ENCODE measurements around the gene FERD3L.

DNA sequence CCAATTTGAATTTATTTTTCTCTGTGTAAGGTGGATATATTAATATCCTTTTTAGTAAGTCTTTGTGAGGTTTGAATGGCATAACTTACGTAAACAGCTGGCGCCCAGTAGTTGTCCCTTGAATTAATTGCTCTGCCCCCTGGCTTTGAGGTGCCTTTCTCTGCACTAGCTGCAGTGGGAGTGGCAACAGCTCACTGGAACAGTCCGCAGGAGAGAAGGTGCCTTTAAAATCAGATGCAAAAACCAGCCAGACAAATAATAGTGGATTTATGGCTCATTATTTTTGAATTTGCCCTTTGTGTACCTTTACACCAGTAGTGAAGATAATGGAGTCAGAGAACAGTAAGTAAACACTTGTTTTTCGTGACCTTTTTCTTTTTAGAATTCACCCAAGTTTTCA, 11.8 kb downstream of the FERD3L start:
- TF ChIP-seq, protein P1, sequence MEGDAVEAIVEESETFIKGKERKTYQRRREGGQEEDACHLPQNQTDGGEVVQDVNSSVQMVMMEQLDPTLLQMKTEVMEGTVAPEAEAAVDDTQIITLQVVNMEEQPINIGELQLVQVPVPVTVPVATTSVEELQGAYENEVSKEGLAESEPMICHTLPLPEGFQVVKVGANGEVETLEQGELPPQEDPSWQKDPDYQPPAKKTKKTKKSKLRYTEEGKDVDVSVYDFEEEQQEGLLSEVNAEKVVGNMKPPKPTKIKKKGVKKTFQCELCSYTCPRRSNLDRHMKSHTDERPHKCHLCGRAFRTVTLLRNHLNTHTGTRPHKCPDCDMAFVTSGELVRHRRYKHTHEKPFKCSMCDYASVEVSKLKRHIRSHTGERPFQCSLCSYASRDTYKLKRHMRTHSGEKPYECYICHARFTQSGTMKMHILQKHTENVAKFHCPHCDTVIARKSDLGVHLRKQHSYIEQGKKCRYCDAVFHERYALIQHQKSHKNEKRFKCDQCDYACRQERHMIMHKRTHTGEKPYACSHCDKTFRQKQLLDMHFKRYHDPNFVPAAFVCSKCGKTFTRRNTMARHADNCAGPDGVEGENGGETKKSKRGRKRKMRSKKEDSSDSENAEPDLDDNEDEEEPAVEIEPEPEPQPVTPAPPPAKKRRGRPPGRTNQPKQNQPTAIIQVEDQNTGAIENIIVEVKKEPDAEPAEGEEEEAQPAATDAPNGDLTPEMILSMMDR (IDR thresholded peaks at IDR 0.05; ENCODE audit: control extremely low read depth in 1 of 3, insufficient read depth in 1 of 3, low read depth in 1 of 3, low read length in 3 of 3), result peak in 1 of 3 experiments; percentile 10; a peak in 1 of 4 replicates
- TF ChIP-seq RAD21 (IDR thresholded peaks at IDR 0.05 in 1 of 2, conservative IDR thresholded peaks at IDR 0.05 in 1 of 2; ENCODE audit: low read depth in 2 of 2, low read length in 2 of 2) (no peak), MAFK (IDR thresholded peaks at IDR 0.05; ENCODE audit: low read depth, low read length) (no peak), POLR2A (IDR thresholded peaks at IDR 0.05; ENCODE audit: control extremely low read depth in 1 of 2, low read depth in 2 of 2, low read length in 2 of 2) (no peak), SAP30 (IDR thresholded peaks at IDR 0.05; ENCODE audit: insufficient read depth, insufficient replicate concordance, low read length) (no peak), EGR1 (IDR thresholded peaks at IDR 0.05; ENCODE audit: borderline replicate concordance, low read depth, low read length) (no peak), EZH2 (IDR thresholded peaks at IDR 0.05; ENCODE audit: low read depth, low read length, severe bottlenecking) (no peak), POLR2AphosphoS5 (IDR thresholded peaks at IDR 0.05; ENCODE audit: low read depth, low read length) (no peak), JUN (IDR thresholded peaks at IDR 0.05; ENCODE audit: low read depth, low read length) (no peak), BRCA1 (IDR thresholded peaks at IDR 0.05; ENCODE audit: low read depth, low read length) (no peak), GTF2F1 (IDR thresholded peaks at IDR 0.05; ENCODE audit: borderline replicate concordance, low read depth, low read length) (no peak)
- TF ChIP-seq, protein P2, sequence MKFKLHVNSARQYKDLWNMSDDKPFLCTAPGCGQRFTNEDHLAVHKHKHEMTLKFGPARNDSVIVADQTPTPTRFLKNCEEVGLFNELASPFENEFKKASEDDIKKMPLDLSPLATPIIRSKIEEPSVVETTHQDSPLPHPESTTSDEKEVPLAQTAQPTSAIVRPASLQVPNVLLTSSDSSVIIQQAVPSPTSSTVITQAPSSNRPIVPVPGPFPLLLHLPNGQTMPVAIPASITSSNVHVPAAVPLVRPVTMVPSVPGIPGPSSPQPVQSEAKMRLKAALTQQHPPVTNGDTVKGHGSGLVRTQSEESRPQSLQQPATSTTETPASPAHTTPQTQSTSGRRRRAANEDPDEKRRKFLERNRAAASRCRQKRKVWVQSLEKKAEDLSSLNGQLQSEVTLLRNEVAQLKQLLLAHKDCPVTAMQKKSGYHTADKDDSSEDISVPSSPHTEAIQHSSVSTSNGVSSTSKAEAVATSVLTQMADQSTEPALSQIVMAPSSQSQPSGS (IDR thresholded peaks at IDR 0.05; ENCODE audit: low read length), result no peak
- TF ChIP-seq, protein P3, sequence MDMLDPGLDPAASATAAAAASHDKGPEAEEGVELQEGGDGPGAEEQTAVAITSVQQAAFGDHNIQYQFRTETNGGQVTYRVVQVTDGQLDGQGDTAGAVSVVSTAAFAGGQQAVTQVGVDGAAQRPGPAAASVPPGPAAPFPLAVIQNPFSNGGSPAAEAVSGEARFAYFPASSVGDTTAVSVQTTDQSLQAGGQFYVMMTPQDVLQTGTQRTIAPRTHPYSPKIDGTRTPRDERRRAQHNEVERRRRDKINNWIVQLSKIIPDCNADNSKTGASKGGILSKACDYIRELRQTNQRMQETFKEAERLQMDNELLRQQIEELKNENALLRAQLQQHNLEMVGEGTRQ (IDR thresholded peaks at IDR 0.05; ENCODE audit: low read length), result no peak

All from H1 (cell line).